ENCODE measurements around the gene TMEM248. TPM values are rescaled to one million over a fixed set of nuclear protein-coding genes. Genes with fewer than 3 reads are reported as not detected.
"Not testable (repeated sequence)": the region's sequence is repeated elsewhere in the genome, so short reads cannot be mapped to it uniquely, and the experiment has no call there.

The TMEM248 gene
- total RNA-seq, 1 donor from 2014 or later = 128 TPM

GRCh38 chr7:66908598-66908997, 12.4 kb upstream of the TMEM248 start:
- DNase-seq (ENCODE audit: low spot score) = not testable (repeated sequence)

- DNase-seq (ENCODE audit: low spot score) = no peak
Observed at GRCh38 chr7:66910789-66911188, 10.2 kb upstream of the TMEM248 start.

- DNase-seq (ENCODE audit: low spot score) = not testable (repeated sequence)
Observed at GRCh38 chr7:66911191-66911590, 9.8 kb upstream of the TMEM248 start.

DNA sequence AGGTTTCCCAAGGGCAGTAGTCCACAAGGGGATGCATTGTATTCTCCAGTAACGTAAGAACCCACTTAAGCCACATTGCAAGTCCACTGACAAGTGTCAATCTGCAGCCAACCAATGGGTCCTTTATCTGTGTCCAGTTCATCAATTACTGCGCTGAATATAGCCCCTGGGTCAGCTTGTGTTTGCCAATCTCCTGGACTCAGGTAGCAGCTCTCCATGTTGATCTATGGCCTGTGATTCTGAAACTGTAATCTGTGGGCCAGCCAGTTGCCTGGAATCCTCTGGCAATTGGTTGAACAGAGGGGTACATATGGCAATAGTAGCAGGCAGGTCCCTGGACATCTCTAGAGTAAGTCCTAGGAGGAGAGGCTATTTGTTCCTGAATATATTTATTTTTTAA, 8.8 kb upstream of the TMEM248 start:
- no peak for DNase-seq (ENCODE audit: low spot score)

GRCh38 chr7:66913118-66914037, 7.6 kb upstream of the TMEM248 start:
- no peak for DNase-seq (ENCODE audit: low spot score)

DNA sequence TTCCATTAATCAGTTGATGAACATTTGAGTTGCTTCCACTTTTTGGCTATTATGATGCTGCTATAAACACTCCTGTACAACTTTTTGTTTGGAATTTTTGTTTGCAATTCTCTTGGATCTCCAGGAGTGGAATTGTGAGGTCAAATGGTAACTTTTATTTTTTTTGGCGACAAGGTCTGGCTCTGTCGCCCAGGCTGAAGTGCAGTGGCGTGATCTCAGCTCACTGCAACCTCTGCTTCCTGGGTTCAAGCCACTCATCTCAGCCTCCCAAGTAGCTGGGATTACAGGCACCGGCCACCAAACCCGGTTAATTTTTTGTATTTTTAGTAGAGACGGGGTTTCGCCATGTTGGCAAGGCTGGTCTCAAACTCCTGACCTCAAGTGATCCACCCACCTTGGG, 3.1 kb upstream of the TMEM248 start:
- DNase-seq (ENCODE audit: low spot score) = not testable (repeated sequence)

GRCh38 chr7:66919304-66919703, 1.7 kb upstream of the TMEM248 start:
- no peak for DNase-seq (ENCODE audit: low spot score)

- DNase-seq (ENCODE audit: low spot score) = no peak
Observed at GRCh38 chr7:66919704-66920103, 1.3 kb upstream of the TMEM248 start.

DNA sequence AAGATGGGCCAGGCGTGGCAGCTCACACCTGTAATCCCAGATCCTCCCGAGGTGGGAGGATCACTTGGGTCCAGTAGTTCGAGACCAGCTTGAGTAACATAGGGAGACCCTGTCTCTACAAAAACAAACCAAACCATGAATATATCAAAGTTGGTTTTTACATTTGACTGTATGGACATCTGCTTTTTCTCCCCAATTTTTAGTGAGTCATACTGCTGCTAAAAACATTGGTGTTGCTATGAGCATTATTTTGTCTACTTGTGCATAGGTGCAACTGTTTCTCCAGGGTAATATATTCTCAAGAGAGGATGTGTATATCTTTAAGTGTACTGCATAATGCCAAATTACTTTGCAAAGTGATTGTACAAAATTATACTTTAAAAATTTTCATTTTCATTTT, 769 bp upstream of the TMEM248 start:
- no peak for DNase-seq (ENCODE audit: low spot score)

DNA sequence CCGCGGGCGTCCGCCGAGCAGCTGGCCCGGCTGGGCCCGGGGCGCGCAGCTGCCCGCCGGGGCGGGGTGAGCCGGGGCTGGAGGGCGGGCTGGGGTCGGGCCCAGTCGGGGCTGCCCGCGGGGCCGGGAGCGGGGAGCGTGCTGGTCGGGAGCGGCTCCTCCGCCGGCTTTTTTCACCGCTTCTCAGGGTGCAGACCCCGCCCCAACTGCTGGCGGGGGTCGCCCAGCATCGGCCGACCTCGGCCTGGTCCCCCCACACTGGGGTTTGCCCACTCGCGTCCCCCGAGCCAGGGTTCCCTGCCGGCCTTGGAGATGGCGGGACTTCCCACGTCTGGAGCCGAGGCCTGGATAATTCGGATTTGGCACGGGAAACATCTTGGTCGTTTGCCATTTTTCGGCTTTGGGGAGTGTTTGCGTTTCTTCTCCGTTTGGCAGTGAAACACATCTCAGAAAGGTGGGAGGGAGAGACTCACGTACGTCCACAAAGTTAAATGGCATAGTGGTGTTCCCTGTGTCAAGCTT, 432 bp downstream of the TMEM248 start:
- peak; percentile 52 for DNase-seq (ENCODE audit: low spot score)

DNA sequence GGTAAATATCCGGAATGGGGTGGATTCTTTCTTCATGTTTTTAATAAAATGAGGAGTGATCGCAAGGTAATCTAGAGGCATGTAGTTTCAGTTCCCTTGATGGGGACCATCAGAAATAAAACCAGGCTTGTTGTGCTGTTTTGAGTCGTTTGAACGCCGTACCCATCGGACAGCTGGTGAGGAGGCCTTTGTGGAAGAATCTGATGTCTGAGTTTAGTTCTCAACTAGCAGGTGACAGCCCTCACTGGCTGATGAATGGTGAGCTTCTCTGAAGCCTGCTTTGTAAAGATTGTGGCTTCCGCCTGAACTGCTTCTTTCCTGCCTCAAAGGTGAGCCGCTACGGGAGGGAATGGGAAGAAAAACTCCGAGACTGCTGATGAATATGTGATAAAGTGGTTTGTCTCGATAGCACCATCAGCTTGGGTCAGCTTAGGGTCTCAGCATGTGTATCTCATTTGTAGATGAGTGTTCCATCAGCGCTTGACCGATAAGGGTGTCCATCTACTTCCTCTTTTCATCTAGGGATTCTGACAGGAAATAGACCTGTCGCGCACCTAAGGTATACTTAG, 977 bp downstream of the TMEM248 start:
- no peak for DNase-seq (ENCODE audit: low spot score)

- no peak for DNase-seq (ENCODE audit: low spot score)
Observed at GRCh38 chr7:66925255-66925654, 4.2 kb downstream of the TMEM248 start.

DNA sequence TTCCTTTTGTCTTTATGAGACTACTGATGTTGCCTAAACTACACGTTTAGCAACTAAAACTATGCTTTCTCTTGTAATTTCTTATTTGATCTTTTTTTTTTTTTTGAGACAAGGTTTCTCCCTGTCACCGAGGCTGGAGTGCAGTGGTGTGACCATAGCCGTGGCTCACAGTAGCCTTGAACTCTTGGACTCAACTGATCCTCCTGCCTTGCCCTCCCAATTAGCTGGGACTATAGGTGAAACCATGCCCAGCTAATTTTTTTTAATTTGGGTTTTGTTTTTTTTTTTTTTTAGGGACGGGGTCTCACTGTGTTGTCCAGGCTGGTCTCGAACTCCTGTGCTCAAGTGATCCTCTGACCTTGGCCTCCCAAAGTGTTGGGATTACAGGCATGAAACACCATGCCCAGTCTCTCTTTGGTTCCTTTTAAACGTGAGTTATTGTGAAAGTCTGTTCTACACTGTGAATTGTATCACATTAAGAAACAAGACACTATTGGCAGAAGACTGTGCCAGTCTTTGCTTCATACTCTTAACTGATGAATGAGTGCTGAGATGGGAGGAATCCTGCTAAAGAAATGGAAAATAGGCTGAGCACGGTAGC, 6.4 kb downstream of the TMEM248 start:
- DNase-seq (ENCODE audit: low spot score) = no peak

- no peak for DNase-seq (ENCODE audit: low spot score)
Observed at GRCh38 chr7:66928388-66928787, 7.4 kb downstream of the TMEM248 start.

- no peak for DNase-seq (ENCODE audit: low spot score)
Observed at GRCh38 chr7:66929165-66929564, 8.1 kb downstream of the TMEM248 start.

GRCh38 chr7:66929935-66930334, 8.9 kb downstream of the TMEM248 start:
- no peak for DNase-seq (ENCODE audit: low spot score)

DNA sequence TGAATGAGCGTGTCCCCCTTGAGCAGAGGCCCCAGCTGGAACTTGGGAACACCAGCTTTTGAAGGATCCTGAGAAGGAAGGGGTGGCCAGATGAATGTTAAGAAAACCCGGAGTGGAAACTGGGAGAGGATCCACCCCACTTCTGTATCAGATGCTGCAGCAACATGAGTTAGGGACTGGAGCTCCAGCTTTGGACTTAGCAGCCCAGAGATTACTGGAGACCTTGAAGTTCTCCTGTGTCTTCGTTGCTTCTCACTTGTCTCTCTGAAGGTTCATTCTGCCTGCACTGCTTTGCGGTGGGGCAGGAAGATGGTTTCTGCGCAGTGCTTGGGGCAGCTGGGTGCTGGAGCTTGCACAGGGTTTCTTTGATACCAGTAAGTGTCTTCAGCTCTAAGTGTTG, 9.3 kb downstream of the TMEM248 start:
- DNase-seq (ENCODE audit: low spot score) = no peak

- DNase-seq (ENCODE audit: low spot score) = no peak
Observed at GRCh38 chr7:66933469-66933868, 12.4 kb downstream of the TMEM248 start.

DNA sequence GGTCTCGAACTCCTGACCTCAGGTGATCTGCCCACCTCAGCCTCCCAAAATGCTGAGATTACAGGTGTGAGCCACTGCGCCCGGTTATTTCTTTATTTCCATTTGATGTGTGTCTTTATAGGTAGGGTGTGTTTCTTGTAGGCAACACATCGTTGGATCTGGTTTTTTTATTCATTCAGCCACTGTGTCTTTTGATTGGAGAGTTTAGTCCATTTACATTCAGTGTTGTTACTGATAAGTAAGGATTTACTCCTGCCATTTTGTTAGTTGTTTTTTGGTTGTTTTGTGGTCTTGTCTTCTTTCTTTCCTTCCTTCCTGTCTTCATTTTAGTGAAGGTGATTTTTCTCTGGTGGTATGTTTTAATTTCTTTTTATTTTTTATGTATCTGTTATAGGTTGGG, 16.9 kb downstream of the TMEM248 start:
- DNase-seq (ENCODE audit: low spot score) = no peak

DNA sequence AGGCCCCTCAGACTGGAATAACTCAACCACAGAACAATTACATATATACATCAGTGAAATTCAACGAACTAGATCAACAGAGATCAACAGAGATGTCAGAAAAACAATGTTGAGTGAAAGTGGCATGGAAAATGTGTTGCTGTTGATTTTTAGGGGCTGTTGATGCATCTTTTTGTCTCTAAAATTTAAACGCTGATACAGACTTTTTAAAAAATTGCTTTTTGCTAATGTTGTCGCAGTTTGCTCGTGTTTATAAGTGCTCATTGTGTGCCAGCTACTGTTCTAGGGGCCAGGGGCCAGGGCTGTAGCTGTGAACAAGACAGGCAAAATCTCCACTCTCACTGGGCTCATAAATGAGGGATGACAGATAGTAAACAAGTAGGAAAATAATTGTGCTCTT, 18.3 kb downstream of the TMEM248 start:
- DNase-seq (ENCODE audit: low spot score) = no peak

DNA sequence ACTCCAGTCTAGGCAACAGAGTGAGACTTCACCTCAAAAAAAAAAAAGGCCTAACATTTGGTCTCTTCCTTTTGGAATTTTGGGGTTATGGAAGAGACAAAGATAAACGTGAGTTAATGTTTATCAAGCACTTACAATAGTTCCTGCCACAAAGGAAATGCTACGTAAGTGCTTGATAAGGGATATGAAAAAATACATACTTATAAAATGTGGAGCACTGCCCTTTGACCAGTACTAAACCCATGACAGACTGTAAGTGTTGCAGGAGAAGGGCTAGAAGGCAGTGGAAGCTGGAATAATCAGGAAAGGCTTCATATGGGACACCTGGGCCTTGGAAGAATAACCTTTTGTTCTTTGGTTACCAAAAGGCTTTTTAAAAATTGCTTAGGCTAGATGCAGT, 25.5 kb downstream of the TMEM248 start:
- DNase-seq (ENCODE audit: low spot score) = no peak

GRCh38 chr7:66948480-66949109, 27.6 kb downstream of the TMEM248 start:
- DNase-seq (ENCODE audit: low spot score) = no peak

Measured in ureter (tissue), 1 donor.